Ishikawa (cell line): ENCODE data around the gene CDHR3.

Source experiments
- NFIC ChIP-seq: IDR thresholded peaks from 2 replicates; pipeline ENCODE4 v1.6.1; 2012
- TF ChIP-seq, protein P1 (sequence below): IDR thresholded peaks from 2 replicates; pipeline ENCODE4 v1.6.1; 2012

GRCh38 chr7:105937411-105937810 is 25.7 kb upstream of the CDHR3 start:
- TF ChIP-seq, protein P1, sequence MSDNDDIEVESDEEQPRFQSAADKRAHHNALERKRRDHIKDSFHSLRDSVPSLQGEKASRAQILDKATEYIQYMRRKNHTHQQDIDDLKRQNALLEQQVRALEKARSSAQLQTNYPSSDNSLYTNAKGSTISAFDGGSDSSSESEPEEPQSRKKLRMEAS: no peak
- TF ChIP-seq NFIC: no peak
